DOHH2 (cell line): Measurements from ENCODE around the gene SERINC1.

Experiments used
- CTCF ChIP-seq: fragments of 200-600 bp; sonication (generic); IDR thresholded peaks from one replicate; pipeline ENCODE4 v1.5.1; 2014; ENCODE audit warnings: antibody characterized with exemption, mild to moderate bottlenecking, low read depth, low read length; ENCODE audit not compliant: poor library complexity, severe bottlenecking
- EZH2phosphoT487 ChIP-seq: fragments of 200-600 bp; sonication (generic); IDR thresholded peaks from 2 replicates; pipeline ENCODE4 v1.6.1; 2017; ENCODE audit warnings: borderline replicate concordance, mild to moderate bottlenecking, antibody characterized with exemption, low read length, moderate library complexity, mixed read lengths

GRCh38 chr6:122459240-122459639 lies 12.4 kb downstream of the SERINC1 start:
- no peak for TF ChIP-seq CTCF
- TF ChIP-seq EZH2phosphoT487, result no peak
